GM12801 (cell line): ENCODE data around the gene FSIP1.

ENCODE experiments used
- TF ChIP-seq, protein P1 (sequence below): IDR thresholded peaks from one replicate; pipeline ENCODE4 v1.5.1; 2011; ENCODE audit warnings: control low read depth; ENCODE audit not compliant: insufficient read length; ENCODE audit errors: extremely low read depth

The FSIP1 gene

GRCh38 chr15:39597336-39597735 lies 185.3 kb downstream of the FSIP1 start:
- TF ChIP-seq, protein P1, sequence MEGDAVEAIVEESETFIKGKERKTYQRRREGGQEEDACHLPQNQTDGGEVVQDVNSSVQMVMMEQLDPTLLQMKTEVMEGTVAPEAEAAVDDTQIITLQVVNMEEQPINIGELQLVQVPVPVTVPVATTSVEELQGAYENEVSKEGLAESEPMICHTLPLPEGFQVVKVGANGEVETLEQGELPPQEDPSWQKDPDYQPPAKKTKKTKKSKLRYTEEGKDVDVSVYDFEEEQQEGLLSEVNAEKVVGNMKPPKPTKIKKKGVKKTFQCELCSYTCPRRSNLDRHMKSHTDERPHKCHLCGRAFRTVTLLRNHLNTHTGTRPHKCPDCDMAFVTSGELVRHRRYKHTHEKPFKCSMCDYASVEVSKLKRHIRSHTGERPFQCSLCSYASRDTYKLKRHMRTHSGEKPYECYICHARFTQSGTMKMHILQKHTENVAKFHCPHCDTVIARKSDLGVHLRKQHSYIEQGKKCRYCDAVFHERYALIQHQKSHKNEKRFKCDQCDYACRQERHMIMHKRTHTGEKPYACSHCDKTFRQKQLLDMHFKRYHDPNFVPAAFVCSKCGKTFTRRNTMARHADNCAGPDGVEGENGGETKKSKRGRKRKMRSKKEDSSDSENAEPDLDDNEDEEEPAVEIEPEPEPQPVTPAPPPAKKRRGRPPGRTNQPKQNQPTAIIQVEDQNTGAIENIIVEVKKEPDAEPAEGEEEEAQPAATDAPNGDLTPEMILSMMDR = no peak

- TF ChIP-seq, protein P1 = no peak
These were observed 186.1 kb downstream of the FSIP1 start for GRCh38 chr15:39596358-39597051.

DNA sequence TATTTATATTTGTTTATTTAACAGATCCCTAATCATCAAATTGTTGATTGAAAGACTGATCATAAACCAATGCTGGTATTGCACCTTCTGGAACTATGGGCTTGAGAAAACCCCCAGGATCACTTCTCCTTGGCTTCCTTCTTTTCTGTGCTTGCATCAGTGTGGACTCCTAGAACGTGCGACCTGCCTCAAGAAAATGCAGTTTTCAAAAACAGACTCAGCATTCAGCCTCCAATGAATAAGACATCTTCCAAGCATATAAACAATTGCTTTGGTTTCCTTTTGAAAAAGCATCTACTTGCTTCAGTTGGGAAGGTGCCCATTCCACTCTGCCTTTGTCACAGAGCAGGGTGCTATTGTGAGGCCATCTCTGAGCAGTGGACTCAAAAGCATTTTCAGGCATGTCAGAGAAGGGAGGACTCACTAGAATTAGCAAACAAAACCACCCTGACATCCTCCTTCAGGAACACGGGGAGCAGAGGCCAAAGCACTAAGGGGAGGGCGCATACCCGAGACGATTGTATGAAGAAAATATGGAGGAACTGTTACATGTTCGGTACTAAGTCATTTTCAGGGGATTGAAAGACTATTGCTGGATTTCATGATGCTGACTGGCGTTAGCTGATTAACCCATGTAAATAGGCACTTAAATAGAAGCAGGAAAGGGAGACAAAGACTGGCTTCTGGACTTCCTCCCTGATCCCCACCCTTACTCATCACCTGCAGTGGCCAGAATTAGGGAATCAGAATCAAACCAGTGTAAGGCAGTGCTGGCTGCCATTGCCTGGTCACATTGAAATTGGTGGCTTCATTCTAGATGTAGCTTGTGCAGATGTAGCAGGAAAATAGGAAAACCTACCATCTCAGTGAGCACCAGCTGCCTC lies 187.1 kb downstream of the FSIP1 start:
- TF ChIP-seq, protein P1 = no peak

DNA sequence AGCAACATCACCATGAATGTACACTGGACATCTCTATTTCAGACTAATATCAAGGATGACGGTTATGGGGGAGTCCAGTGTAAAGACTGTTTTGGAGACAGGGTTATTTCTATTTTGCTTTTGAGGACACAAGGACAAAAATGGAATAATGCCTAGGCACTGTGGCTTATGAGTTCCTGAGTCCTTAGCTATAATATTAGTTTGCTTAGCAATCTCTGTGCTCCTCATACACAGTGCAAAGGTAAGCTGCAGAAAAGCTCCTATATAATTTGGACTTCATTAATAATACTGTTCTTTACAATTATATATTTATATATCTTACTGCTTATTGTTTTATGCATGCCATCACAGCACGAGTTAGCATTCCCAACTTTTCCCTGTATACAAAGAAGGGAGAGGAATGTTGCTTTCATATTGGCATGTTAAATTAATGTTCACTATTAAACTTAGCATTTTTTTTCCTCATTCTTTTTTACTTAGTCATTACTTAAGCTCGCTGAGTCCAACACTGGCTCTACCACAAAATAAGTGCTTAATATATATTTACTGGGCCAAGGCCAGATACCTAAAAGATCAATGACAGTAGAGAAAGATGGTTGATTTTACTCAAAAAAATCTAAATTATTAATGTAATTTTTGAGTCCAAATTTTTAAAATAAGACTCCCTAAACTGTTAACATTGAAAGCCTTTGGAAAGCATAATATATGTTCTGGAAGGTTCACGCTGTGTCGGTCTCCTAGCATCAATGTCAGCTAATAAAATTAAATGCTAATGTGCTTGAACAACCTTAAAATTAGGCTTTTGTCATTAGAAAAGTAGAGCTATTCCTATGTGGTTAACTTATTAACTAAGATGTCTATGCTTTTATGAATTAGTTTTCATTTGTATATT lies 187.9 kb downstream of the FSIP1 start:
- TF ChIP-seq, protein P1 = no peak

DNA sequence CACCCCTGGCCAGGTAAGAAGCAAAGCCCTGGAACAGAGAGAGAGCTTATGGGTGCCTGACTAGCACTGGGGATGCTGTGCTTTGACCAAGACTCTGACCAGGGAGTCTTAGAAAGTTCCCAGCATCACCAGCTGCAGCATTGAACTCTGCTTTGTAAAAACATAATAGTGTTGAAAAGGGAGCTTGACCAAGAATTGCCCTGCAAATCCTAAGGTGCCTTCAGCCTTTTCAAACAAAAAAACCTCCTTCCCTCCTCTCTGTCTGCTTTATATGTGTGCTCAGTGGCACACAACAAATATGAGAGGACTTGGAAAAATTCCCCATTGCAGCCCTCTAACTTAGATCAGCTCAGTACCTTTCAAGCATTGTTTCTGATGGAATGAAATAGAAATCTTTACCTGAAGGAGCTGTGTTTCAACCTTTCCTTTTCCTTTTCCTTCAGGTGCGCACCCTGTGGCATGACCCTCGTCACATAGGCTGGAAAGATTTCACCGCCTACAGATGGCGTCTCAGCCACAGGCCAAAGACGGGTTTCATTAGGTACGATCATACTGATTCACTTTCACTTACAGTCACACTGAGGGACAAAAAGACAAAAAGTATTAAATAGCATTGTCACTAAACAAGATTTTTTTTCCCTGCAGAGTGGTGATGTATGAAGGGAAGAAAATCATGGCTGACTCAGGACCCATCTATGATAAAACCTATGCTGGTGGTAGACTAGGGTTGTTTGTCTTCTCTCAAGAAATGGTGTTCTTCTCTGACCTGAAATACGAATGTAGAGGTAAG lies 188.8 kb downstream of the FSIP1 start:
- TF ChIP-seq, protein P1 = no peak

DNA sequence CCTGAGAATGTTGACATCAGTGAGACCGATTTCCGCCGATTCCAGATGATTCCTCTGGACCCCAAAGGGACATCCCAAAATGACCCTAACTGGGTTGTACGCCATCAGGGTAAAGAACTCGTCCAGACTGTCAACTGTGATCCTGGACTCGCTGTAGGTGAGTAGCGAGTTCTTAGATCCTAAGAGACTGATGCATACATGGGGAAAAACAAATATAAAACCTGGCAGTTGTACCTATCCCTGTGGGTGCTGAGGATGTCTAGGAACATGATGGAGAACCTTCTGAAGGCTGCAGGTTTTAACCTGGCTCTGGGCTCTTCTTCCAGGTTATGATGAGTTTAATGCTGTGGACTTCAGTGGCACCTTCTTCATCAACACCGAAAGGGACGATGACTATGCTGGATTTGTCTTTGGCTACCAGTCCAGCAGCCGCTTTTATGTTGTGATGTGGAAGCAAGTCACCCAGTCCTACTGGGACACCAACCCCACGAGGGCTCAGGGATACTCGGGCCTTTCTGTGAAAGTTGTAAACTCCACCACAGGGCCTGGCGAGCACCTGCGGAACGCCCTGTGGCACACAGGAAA lies 189.5 kb downstream of the FSIP1 start:
- TF ChIP-seq, protein P1 = no peak
